Measurements from ENCODE around the gene SORT1. TPM values are rescaled to one million over a fixed set of nuclear protein-coding genes. Genes with fewer than 3 reads are reported as not detected.

Gene SORT1
- polyA plus RNA-seq, 1 experiment = 38.6 TPM

GRCh38 chr1:109269212-109269980 is 128.3 kb downstream of the SORT1 start:
- TF ChIP-seq CTCF (IDR thresholded peaks at IDR 0.05; ENCODE audit: insufficient read depth, low read depth, low read length) = no peak
- Histone ChIP-seq H3K36me3 (ENCODE audit: control insufficient read depth, insufficient read depth, low read length) (no peaks in the 10 kb centered on the region; the same call in none of the 2 replicates), H3K4me3 (ENCODE audit: low read depth, low read length) (no peak overlapping the region), H3K27me3 (ENCODE audit: control insufficient read depth, insufficient read depth, low read length) (no peaks in the 10 kb centered on the region)
- POLR2A ChIA-PET = no interaction called here
- CTCF ChIA-PET = interaction anchor here (1.0 to 7.5 kb wide), 6 partner anchors 9 to 263 kb away, joined by 3 to 77 read pairs (median 6); partner anchors contain the start of gene SORT1
- no peak for DNase-seq (ENCODE audit: low read depth)

- ChIA-PET CTCF (interaction anchor here (0.6 to 7.5 kb wide), 7 partner anchors 9 to 264 kb away, joined by 3 to 77 read pairs (median 5); partner anchors contain the start of gene SORT1), POLR2A (no interaction called here)
- TF ChIP-seq CTCF (IDR thresholded peaks at IDR 0.05; ENCODE audit: insufficient read depth, low read depth, low read length) = no peak
- Histone ChIP-seq H3K4me3 (ENCODE audit: low read depth, low read length) (no peak overlapping the region), H3K27me3 (ENCODE audit: control insufficient read depth, insufficient read depth, low read length) (no peaks in the 10 kb centered on the region), H3K36me3 (ENCODE audit: control insufficient read depth, insufficient read depth, low read length) (no peaks in the 10 kb centered on the region; the same call in none of the 2 replicates)
- no peak for DNase-seq (ENCODE audit: low read depth)
Observed at GRCh38 chr1:109268431-109269211, 129.1 kb downstream of the SORT1 start.

GRCh38 chr1:109267743-109268300 is 129.9 kb downstream of the SORT1 start:
- DNase-seq (ENCODE audit: low read depth) = no peak
- TF ChIP-seq CTCF (IDR thresholded peaks at IDR 0.05; ENCODE audit: insufficient read depth, low read depth, low read length) = no peak
- H3K36me3 ChIP-seq (ENCODE audit: control insufficient read depth, insufficient read depth, low read length) = no peaks in the 10 kb centered on the region; the same call in none of the 2 replicates
- H3K4me3 ChIP-seq (ENCODE audit: low read depth, low read length) = no peak overlapping the region
- ChIA-PET CTCF (interaction anchor here (0.6 to 7.5 kb wide), 5 partner anchors 11 to 265 kb away, joined by 3 to 77 read pairs (median 6); partner anchors contain the start of gene SORT1), POLR2A (no interaction called here)
- H3K27me3 ChIP-seq (ENCODE audit: control insufficient read depth, insufficient read depth, low read length) = no peaks in the 10 kb centered on the region

GRCh38 chr1:109266965-109267364 is 130.8 kb downstream of the SORT1 start:
- Histone ChIP-seq H3K27me3 (ENCODE audit: control insufficient read depth, insufficient read depth, low read length) (no peaks in the 10 kb centered on the region), H3K36me3 (ENCODE audit: control insufficient read depth, insufficient read depth, low read length) (no peaks in the 10 kb centered on the region; the same call in none of the 2 replicates), H3K4me3 (ENCODE audit: low read depth, low read length) (no peak overlapping the region)
- no peak for DNase-seq (ENCODE audit: low read depth)
- ChIA-PET CTCF (interaction anchor here (4.0 to 7.5 kb wide), 2 partner anchors 132 to 265 kb away, joined by 20 to 77 read pairs; partner anchors contain the start of gene SORT1), POLR2A (no interaction called here)
- no peak for TF ChIP-seq CTCF (IDR thresholded peaks at IDR 0.05; ENCODE audit: insufficient read depth, low read depth, low read length)

All from BJ (cell line).